ENCODE measurements around the gene FOXRED2.
"Not testable (repeated sequence)": the region's sequence is repeated elsewhere in the genome, so short reads cannot be mapped to it uniquely, and the experiment has no call there.

The FOXRED2 gene

DNA sequence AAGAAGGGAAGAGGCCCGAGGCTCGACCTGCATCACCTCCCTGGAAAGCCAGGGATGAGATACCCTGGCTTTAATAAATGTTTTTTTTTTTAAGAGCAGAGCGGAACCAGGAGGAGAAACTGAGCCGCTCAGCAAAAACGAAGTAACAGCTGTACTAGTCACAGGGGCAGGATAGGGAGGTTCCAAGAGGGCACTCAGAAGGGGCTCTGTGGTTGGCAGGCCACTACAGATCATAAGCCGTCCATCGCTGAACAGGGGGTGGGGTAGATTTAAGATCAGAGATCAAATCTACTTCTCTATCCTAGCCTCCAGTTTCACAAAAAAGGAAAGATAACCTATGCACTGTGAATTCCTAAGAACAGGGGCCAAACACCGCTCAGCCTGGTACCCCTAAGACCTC is 21.5 kb upstream of the FOXRED2 start:
- TF ChIP-seq CTCF (IDR thresholded peaks at IDR 0.05; ENCODE audit: insufficient read depth, low read length, poor library complexity, severe bottlenecking) = no peak
- Histone ChIP-seq H3K4me3 (replicated peaks; ENCODE audit: low read depth, low read length) (peak overlapping the region; percentile 98), H3K27me3 (replicated peaks; ENCODE audit: control insufficient read depth, insufficient read depth, low read length) (no peaks in the 10 kb centered on the region), H3K36me3 (ENCODE audit: control insufficient read depth, insufficient read depth, low read length) (peaks cover 21% of the 10 kb centered on the region)
- DNase-seq (ENCODE audit: extremely low read depth, insufficient read length) = no peak

- H3K27me3 ChIP-seq (replicated peaks; ENCODE audit: control insufficient read depth, insufficient read depth, low read length) = no peaks in the 10 kb centered on the region
- H3K4me3 ChIP-seq (replicated peaks; ENCODE audit: low read depth, low read length) = no peak overlapping the region
- no peak for TF ChIP-seq CTCF (IDR thresholded peaks at IDR 0.05; ENCODE audit: insufficient read depth, low read length, poor library complexity, severe bottlenecking)
- H3K36me3 ChIP-seq (ENCODE audit: control insufficient read depth, insufficient read depth, low read length) = peaks cover 53% of the 10 kb centered on the region
- no peak for DNase-seq (ENCODE audit: extremely low read depth, insufficient read length)
These were observed 15.8 kb upstream of the FOXRED2 start for GRCh38 chr22:36522662-36523061.

- no peaks in the 10 kb centered on the region for H3K27me3 ChIP-seq (replicated peaks; ENCODE audit: control insufficient read depth, insufficient read depth, low read length)
- H3K4me3 ChIP-seq (replicated peaks; ENCODE audit: low read depth, low read length) = no peak overlapping the region
- H3K36me3 ChIP-seq (ENCODE audit: control insufficient read depth, insufficient read depth, low read length) = peaks cover 58% of the 10 kb centered on the region
- no peak for TF ChIP-seq CTCF (IDR thresholded peaks at IDR 0.05; ENCODE audit: insufficient read depth, low read length, poor library complexity, severe bottlenecking)
- DNase-seq (ENCODE audit: extremely low read depth, insufficient read length) = no peak
These were observed 13.6 kb upstream of the FOXRED2 start for GRCh38 chr22:36520423-36520822.

- not testable (repeated sequence) for H3K4me3 ChIP-seq (replicated peaks; ENCODE audit: low read depth, low read length); DNase-seq (ENCODE audit: extremely low read depth, insufficient read length); H3K27me3 ChIP-seq (replicated peaks; ENCODE audit: control insufficient read depth, insufficient read depth, low read length)
- H3K36me3 ChIP-seq (ENCODE audit: control insufficient read depth, insufficient read depth, low read length) = peaks cover 59% of the 10 kb centered on the region
These were observed 13.1 kb upstream of the FOXRED2 start for GRCh38 chr22:36519906-36520305.

DNA sequence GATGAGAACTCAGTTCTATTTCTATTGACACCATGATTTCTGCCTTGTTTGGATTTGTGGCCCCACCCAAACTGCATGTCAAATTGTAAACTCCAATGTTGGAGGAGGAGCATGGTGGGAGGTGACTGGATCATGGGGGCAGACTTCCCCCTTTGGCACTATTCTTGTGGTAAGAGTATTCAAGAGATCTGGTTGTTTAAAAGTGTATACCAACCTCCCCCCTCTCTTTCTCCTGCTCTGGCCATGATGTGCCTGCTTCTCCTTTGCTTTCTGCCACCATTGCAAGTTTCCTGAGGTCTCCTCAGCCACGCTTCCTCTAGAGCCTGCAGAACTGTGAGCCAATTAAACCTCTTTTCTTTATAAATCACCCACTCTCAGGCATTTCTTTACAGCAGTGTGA is 7.9 kb upstream of the FOXRED2 start:
- Histone ChIP-seq H3K27me3 (replicated peaks; ENCODE audit: control insufficient read depth, insufficient read depth, low read length) (no peaks in the 10 kb centered on the region), H3K36me3 (ENCODE audit: control insufficient read depth, insufficient read depth, low read length) (peaks cover 56% of the 10 kb centered on the region), H3K4me3 (replicated peaks; ENCODE audit: low read depth, low read length) (no peak overlapping the region)
- TF ChIP-seq CTCF (IDR thresholded peaks at IDR 0.05; ENCODE audit: insufficient read depth, low read length, poor library complexity, severe bottlenecking) = no peak
- DNase-seq (ENCODE audit: extremely low read depth, insufficient read length) = no peak

GRCh38 chr22:36512991-36513390 is 6.2 kb upstream of the FOXRED2 start:
- peaks cover 44% of the 10 kb centered on the region for H3K36me3 ChIP-seq (ENCODE audit: control insufficient read depth, insufficient read depth, low read length)
- no peak overlapping the region for H3K4me3 ChIP-seq (replicated peaks; ENCODE audit: low read depth, low read length)
- TF ChIP-seq CTCF (IDR thresholded peaks at IDR 0.05; ENCODE audit: insufficient read depth, low read length, poor library complexity, severe bottlenecking) = no peak
- no peaks in the 10 kb centered on the region for H3K27me3 ChIP-seq (replicated peaks; ENCODE audit: control insufficient read depth, insufficient read depth, low read length)
- no peak for DNase-seq (ENCODE audit: extremely low read depth, insufficient read length)
